ENCODE data around the gene CTPS1. TPM values are rescaled to one million over a fixed set of nuclear protein-coding genes. Genes with fewer than 3 reads are reported as not detected.
A peak's percentile ranks its signal among the peaks of the same experiment; 100 is the strongest.

The CTPS1 gene
- total and polyA plus RNA-seq, 2 experiments from 2014 or later: 31.9 to 44.9 TPM

GRCh38 chr1:40980453-40981121 lies 1.1 kb downstream of the CTPS1 start:
- Histone ChIP-seq H3K4me3 (peak overlapping the region; percentile 64), H2AFZ (peak overlapping the region; percentile 38), H3K4me1 (ENCODE audit: insufficient read depth) (peaks cover 29% of the 10 kb centered on the region), H3K27ac (peak overlapping the region; percentile 95), H3K27me3 (no peaks in the 10 kb centered on the region), H4K20me1 (ENCODE audit: insufficient read depth, poor library complexity, severe bottlenecking) (no peaks in the 10 kb centered on the region), H3K36me3 (replicated peaks; ENCODE audit: insufficient read depth, low read depth) (no peaks in the 10 kb centered on the region), H3K4me2 (peak overlapping the region; percentile 95), H3K79me2 (peaks cover 43% of the 10 kb centered on the region), H3K9me2 (replicated peaks; ENCODE audit: insufficient read depth) (no peaks in the 10 kb centered on the region), H3K9me3 (ENCODE audit: low read depth) (no peaks in the 10 kb centered on the region)
- peak; percentile 55 for DNase-seq (ENCODE audit: low spot score)
- TF ChIP-seq EZH2phosphoT487 (IDR thresholded peaks at IDR 0.05; ENCODE audit: low read depth, severe bottlenecking, unreplicated experiment) (no peak), EZH2 (IDR thresholded peaks at IDR 0.05; ENCODE audit: borderline replicate concordance) (no peak)
- TF ChIP-seq, protein P1, sequence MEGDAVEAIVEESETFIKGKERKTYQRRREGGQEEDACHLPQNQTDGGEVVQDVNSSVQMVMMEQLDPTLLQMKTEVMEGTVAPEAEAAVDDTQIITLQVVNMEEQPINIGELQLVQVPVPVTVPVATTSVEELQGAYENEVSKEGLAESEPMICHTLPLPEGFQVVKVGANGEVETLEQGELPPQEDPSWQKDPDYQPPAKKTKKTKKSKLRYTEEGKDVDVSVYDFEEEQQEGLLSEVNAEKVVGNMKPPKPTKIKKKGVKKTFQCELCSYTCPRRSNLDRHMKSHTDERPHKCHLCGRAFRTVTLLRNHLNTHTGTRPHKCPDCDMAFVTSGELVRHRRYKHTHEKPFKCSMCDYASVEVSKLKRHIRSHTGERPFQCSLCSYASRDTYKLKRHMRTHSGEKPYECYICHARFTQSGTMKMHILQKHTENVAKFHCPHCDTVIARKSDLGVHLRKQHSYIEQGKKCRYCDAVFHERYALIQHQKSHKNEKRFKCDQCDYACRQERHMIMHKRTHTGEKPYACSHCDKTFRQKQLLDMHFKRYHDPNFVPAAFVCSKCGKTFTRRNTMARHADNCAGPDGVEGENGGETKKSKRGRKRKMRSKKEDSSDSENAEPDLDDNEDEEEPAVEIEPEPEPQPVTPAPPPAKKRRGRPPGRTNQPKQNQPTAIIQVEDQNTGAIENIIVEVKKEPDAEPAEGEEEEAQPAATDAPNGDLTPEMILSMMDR (IDR thresholded peaks at IDR 0.05; ENCODE audit: poor library complexity): no peak
- 9% methylated on average over 27 of the region's 27 CpGs for WGBS (ENCODE audit: low lambda C conversion rate, missing lambda C conversion rate)

DNA sequence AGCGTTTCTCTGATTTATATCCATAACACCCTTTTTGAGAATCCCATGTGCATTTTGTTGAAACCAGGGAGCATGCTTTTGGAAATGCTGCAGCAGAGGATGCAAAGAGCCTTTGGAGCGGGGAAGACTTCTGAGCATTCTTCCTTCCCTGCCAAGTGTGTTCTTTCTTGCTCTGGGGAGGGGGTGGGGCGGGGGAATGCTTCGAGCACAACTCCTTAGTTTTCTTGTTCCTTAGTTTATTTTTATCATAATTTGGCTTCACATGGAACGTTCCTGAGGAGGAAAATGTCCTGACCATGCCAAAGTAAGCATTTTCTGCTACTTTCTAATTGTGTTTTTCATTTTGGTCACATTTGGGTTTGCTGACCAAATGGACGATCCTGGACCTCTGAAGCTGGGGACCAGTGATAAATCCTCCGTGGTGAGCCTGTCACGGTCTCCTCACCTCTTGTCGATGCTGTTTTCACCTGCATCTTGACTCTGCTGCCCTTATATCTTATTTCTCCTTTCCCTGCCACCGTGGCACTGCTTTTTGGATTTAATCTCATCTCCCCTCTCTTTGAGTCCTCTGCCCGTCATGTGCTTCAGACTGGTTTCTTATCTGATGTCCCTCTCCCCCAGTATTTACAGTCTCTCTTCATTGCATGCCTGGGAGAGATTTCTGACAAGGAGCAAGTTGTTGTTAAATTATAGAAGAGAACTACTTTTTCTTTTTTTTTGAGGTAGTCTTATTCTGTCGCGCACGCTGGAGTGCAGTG lies 2.4 kb downstream of the CTPS1 start:
- H3K9me3 ChIP-seq (ENCODE audit: low read depth): no peaks in the 10 kb centered on the region
- DNase-seq (ENCODE audit: low spot score): no peak
- no peaks in the 10 kb centered on the region for H3K36me3 ChIP-seq (replicated peaks; ENCODE audit: insufficient read depth, low read depth)
- no peak for TF ChIP-seq EZH2 (IDR thresholded peaks at IDR 0.05; ENCODE audit: borderline replicate concordance)
- no peak for TF ChIP-seq EZH2phosphoT487 (IDR thresholded peaks at IDR 0.05; ENCODE audit: low read depth, severe bottlenecking, unreplicated experiment)
- TF ChIP-seq, protein P1 (IDR thresholded peaks at IDR 0.05; ENCODE audit: poor library complexity): no peak
- no peaks in the 10 kb centered on the region for H3K27me3 ChIP-seq
- peaks cover 43% of the 10 kb centered on the region for H3K79me2 ChIP-seq
- peak overlapping the region; percentile 95 for H3K27ac ChIP-seq
- no peaks in the 10 kb centered on the region for H3K9me2 ChIP-seq (replicated peaks; ENCODE audit: insufficient read depth)
- no peak overlapping the region for H2AFZ ChIP-seq
- peaks cover 41% of the 10 kb centered on the region for H3K4me1 ChIP-seq (ENCODE audit: insufficient read depth)
- WGBS (ENCODE audit: low lambda C conversion rate, missing lambda C conversion rate): 62% methylated on average over 14 of the region's 14 CpGs
- H4K20me1 ChIP-seq (ENCODE audit: insufficient read depth, poor library complexity, severe bottlenecking): no peaks in the 10 kb centered on the region
- no peak overlapping the region for H3K4me3 ChIP-seq
- H3K4me2 ChIP-seq: peak overlapping the region; percentile 95

GRCh38 chr1:40982721-40983120 lies 3.2 kb downstream of the CTPS1 start:
- H3K9me2 ChIP-seq (replicated peaks; ENCODE audit: insufficient read depth): no peaks in the 10 kb centered on the region
- H4K20me1 ChIP-seq (ENCODE audit: insufficient read depth, poor library complexity, severe bottlenecking): no peaks in the 10 kb centered on the region
- TF ChIP-seq EZH2phosphoT487 (IDR thresholded peaks at IDR 0.05; ENCODE audit: low read depth, severe bottlenecking, unreplicated experiment) (no peak), EZH2 (IDR thresholded peaks at IDR 0.05; ENCODE audit: borderline replicate concordance) (no peak)
- TF ChIP-seq, protein P1 (IDR thresholded peaks at IDR 0.05; ENCODE audit: poor library complexity): no peak
- no peak overlapping the region for H2AFZ ChIP-seq
- no peaks in the 10 kb centered on the region for H3K9me3 ChIP-seq (ENCODE audit: low read depth)
- peaks cover 48% of the 10 kb centered on the region for H3K4me1 ChIP-seq (ENCODE audit: insufficient read depth)
- H3K79me2 ChIP-seq: peaks cover 43% of the 10 kb centered on the region
- H3K27ac ChIP-seq: peak overlapping the region; percentile 95
- H3K4me3 ChIP-seq: no peak overlapping the region
- WGBS (ENCODE audit: low lambda C conversion rate, missing lambda C conversion rate): 43% methylated on average over 1 of the region's 1 CpG
- no peaks in the 10 kb centered on the region for H3K27me3 ChIP-seq
- DNase-seq (ENCODE audit: low spot score): no peak
- peak overlapping the region; percentile 95 for H3K4me2 ChIP-seq
- no peaks in the 10 kb centered on the region for H3K36me3 ChIP-seq (replicated peaks; ENCODE audit: insufficient read depth, low read depth)

Measured in hepatocyte (in vitro differentiated cells).